Pancreas (tissue), 10 donors: Measurements from ENCODE around the gene PCK1. TPM values are rescaled to one million over a fixed set of nuclear protein-coding genes. Genes with fewer than 3 reads are reported as not detected.

Experiments used
- ATAC-seq, 4 donors: fragments of 200-7000 bp; cut with Tn5 transposase; one replicate each; pipeline versions ENCODE4 v1.8.0 to v1.9.1; 2020; ENCODE audit warnings: mild to moderate bottlenecking in 4 of 4, moderate library complexity in 4 of 4
- DNase-seq, 6 donors: peaks; one replicate each; pipeline ENCODE4 v3.0.0-alpha.2; 2020
- FAIRE-seq: peaks from 2 replicates; lab custom pipeline; 2012; peaks lifted over from hg19 to GRCh38; lab: Jason Lieb, UNC
- H3K27ac ChIP-seq, 4 donors: fragments of 200-600 bp; sonication (generic); 1 replicate in 3 of 4; 2 replicates in 1 of 4; pipeline versions ENCODE4 v1.5.0 to v1.8.0; 2020
- H3K27me3 ChIP-seq, 4 donors: fragments of 200-600 bp; one replicate each; pipeline ENCODE4 v1.8.0; 2021
- H3K36me3 ChIP-seq, 3 donors: fragments of 200-600 bp; sonication (generic) in 1 of 3; one replicate each; pipeline versions ENCODE4 v1.5.0 to v1.8.0; 2020 to 2021
- H3K4me1 ChIP-seq, 3 donors: fragments of 200-600 bp; one replicate each; pipeline ENCODE4 v1.8.0; 2021
- H3K4me3 ChIP-seq, 4 donors: fragments of 200-600 bp; sonication (generic) in 2 of 4; one replicate each; pipeline versions ENCODE4 v1.5.0 to v1.8.0; 2020 to 2021
- H3K9me3 ChIP-seq, 4 donors: fragments of 200-600 bp; one replicate each; pipeline ENCODE4 v1.8.0; 2021
- WGBS, 2 donors: extraction: QIAGEN DNeasy Blood & Tissue Kit; methylation state at CpG; one replicate each; pipeline ENCODE4 v1.1.7; 2013; 5-methylcytosine and 5-hydroxymethylcytosine counted together
- intact Hi-C, 3 donors: fragments of 100-400 bp; cut with DNase I; formaldehyde crosslinking; loops; one replicate each; pipeline versions ENCODE4 v1.11.1 to v1.14.2; 2022
- polyA plus RNA-seq, 2 donors: library from polyadenylated mRNA; stranded (reverse); fragments of 200-250 nt; gene quantifications; one replicate each; pipeline ENCODE4 v1.2.3, GENCODE V29; 2013
- total RNA-seq, 6 donors: library from RNA; stranded (reverse); fragmentation: NEBNext Ultra II Directional in 4 of 6; extraction: Animal tissue kit (Norgen Biotek cat#: 25700) in 4 of 6; gene quantifications; one replicate each; pipeline versions ENCODE4 v1.2.1 to v1.2.4, GENCODE V29; 2021 to 2023
- TF ChIP-seq, protein P1 (sequence below), 4 donors: fragments of 200-600 bp; sonication (generic) in 3 of 4; IDR thresholded peaks; one replicate each; pipeline versions ENCODE4 v1.5.0 to v1.8.0; 2021; ENCODE audit warnings: antibody characterized with exemption in 4 of 4
- donor health status: healthy with polysubstance abuse.
- donor health status: DM: no; HTN: no; CAD: no; lungs with moderate emphysema.
- donor health status: DM: no; HTN: no; CAD: no.
- donor health status: control.
- donor health status: control.
- donor health status: Bipolar disorder and iron deficiency.
- donor health status: DM: yes; HTN: yes; CAD: no.
- donor health status: DM: no; HTN: no; CAD: no.
- donor health status: DM: no; HTN: no; CAD: no.
- donor health status: DM: yes; HTN: yes; CAD: no.

Gene PCK1
- total and polyA plus RNA-seq, 8 donors = 0.12 to 2.5 (median 0.47) TPM

DNA sequence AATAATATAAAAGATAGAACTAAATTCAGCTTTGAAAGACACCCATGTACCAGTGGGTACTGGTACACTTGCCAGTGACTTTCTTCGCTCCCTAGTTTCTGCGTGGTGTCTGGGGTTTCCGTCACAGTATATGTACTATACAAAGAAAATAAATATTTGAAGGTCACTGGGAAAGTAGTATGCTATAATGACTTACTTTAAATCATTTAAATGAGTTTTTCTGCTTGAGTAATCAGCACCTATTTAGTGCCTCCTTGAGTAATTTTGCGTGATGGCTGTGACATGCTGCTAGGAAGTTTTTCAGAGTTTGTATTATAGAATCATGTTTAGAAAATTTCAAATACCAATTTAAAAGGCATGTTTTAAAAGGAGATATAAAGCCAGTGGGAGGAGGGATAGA lies 32.8 kb upstream of the PCK1 start:
- Histone ChIP-seq H3K27ac (no peak overlapping the region), H3K36me3 (no peaks in the 10 kb centered on the region), H3K27me3 (no peaks in the 10 kb centered on the region), H3K9me3 (no peaks in the 10 kb centered on the region), H3K4me1 (no peaks in the 10 kb centered on the region), H3K4me3 (no peak overlapping the region)
- FAIRE-seq = no peak
- DNase-seq = no peak
- 81 to 90% methylated on average over 4 of the region's 4 CpGs for WGBS, 2 donors
- intact Hi-C loops = loop anchor here in 2 of 3 donors (10.0 kb wide), 2 partner anchors 57 to 687 kb away; no protein-coding TSS in a partner anchor
- TF ChIP-seq, protein P1, sequence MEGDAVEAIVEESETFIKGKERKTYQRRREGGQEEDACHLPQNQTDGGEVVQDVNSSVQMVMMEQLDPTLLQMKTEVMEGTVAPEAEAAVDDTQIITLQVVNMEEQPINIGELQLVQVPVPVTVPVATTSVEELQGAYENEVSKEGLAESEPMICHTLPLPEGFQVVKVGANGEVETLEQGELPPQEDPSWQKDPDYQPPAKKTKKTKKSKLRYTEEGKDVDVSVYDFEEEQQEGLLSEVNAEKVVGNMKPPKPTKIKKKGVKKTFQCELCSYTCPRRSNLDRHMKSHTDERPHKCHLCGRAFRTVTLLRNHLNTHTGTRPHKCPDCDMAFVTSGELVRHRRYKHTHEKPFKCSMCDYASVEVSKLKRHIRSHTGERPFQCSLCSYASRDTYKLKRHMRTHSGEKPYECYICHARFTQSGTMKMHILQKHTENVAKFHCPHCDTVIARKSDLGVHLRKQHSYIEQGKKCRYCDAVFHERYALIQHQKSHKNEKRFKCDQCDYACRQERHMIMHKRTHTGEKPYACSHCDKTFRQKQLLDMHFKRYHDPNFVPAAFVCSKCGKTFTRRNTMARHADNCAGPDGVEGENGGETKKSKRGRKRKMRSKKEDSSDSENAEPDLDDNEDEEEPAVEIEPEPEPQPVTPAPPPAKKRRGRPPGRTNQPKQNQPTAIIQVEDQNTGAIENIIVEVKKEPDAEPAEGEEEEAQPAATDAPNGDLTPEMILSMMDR (IDR thresholded peaks at IDR 0.05) = no peak
- ATAC-seq = no peak

- intact Hi-C loops = loop anchor here in 2 of 3 donors (10.0 kb wide), 2 partner anchors 56 to 686 kb away; no protein-coding TSS in a partner anchor
- H3K36me3 ChIP-seq = no peaks in the 10 kb centered on the region
- no peaks in the 10 kb centered on the region for H3K4me1 ChIP-seq
- DNase-seq (no peak), FAIRE-seq (no peak), ATAC-seq (no peak)
- 66 to 77% methylated on average over 8 of the region's 8 CpGs for WGBS, 2 donors
- TF ChIP-seq, protein P1 (IDR thresholded peaks at IDR 0.05) = no peak
- no peaks in the 10 kb centered on the region for H3K27me3 ChIP-seq
- no peak overlapping the region for H3K27ac ChIP-seq
- no peaks in the 10 kb centered on the region for H3K9me3 ChIP-seq
- H3K4me3 ChIP-seq = no peak overlapping the region
Measured at GRCh38 chr20:57529160-57529585, 31.7 kb upstream of the PCK1 start.

GRCh38 chr20:57529810-57530209 lies 31.1 kb upstream of the PCK1 start:
- intact Hi-C loops = loop anchor here in 2 of 3 donors (10.0 kb wide), 2 partner anchors 55 to 685 kb away; no protein-coding TSS in a partner anchor
- Histone ChIP-seq H3K36me3 (no peaks in the 10 kb centered on the region), H3K4me3 (no peak overlapping the region), H3K27me3 (no peaks in the 10 kb centered on the region), H3K4me1 (no peaks in the 10 kb centered on the region), H3K27ac (no peak overlapping the region), H3K9me3 (no peaks in the 10 kb centered on the region)
- WGBS, 2 donors = 65 to 86% methylated on average over 3 of the region's 3 CpGs
- DNase-seq (no peak), FAIRE-seq (no peak), ATAC-seq (no peak)
- TF ChIP-seq, protein P1 (IDR thresholded peaks at IDR 0.05) = no peak

GRCh38 chr20:57530327-57530981 lies 30.5 kb upstream of the PCK1 start:
- FAIRE-seq = no peak
- no peaks in the 10 kb centered on the region for H3K36me3 ChIP-seq
- no peaks in the 10 kb centered on the region for H3K27me3 ChIP-seq
- no peak for ATAC-seq
- no peak overlapping the region for H3K4me3 ChIP-seq
- H3K4me1 ChIP-seq = no peaks in the 10 kb centered on the region
- no peaks in the 10 kb centered on the region for H3K9me3 ChIP-seq
- WGBS, 2 donors = 69 to 75% methylated on average over 4 of the region's 4 CpGs
- no peak overlapping the region for H3K27ac ChIP-seq
- TF ChIP-seq, protein P1 (IDR thresholded peaks at IDR 0.05) = no peak
- DNase-seq = no peak
- intact Hi-C loops = no loop called here

GRCh38 chr20:57532104-57532503 lies 28.8 kb upstream of the PCK1 start:
- Histone ChIP-seq H3K9me3 (no peaks in the 10 kb centered on the region), H3K4me3 (no peak overlapping the region), H3K4me1 (no peaks in the 10 kb centered on the region), H3K27ac (no peak overlapping the region), H3K27me3 (no peaks in the 10 kb centered on the region), H3K36me3 (no peaks in the 10 kb centered on the region)
- FAIRE-seq (no peak), ATAC-seq (no peak), DNase-seq (no peak)
- intact Hi-C loops = no loop called here
- 82 to 90% methylated on average over 2 of the region's 2 CpGs for WGBS, 2 donors
- TF ChIP-seq, protein P1 (IDR thresholded peaks at IDR 0.05) = no peak
